Duodenal mucosa (tissue), 2 donors: ENCODE measurements around the gene FBLN2.

Source experiments
- H3K27ac ChIP-seq: one replicate; pipeline ENCODE4 v1.7.0; 2013; ENCODE audit warnings: low read depth, low read length
- H3K27me3 ChIP-seq, 2 donors: one replicate each; pipeline ENCODE4 v1.7.0; 2013; ENCODE audit warnings: low read length in 2 of 2, control low read depth in 1 of 2; ENCODE audit not compliant: insufficient read depth in 2 of 2, control insufficient read depth in 1 of 2
- H3K36me3 ChIP-seq, 2 donors: one replicate each; pipeline ENCODE4 v1.7.0; 2013; ENCODE audit warnings: low read length in 2 of 2, control low read depth in 1 of 2; ENCODE audit not compliant: insufficient read depth in 2 of 2, control insufficient read depth in 1 of 2
- H3K4me1 ChIP-seq, 2 donors: one replicate each; pipeline ENCODE4 v1.7.0; 2013; ENCODE audit warnings: low read length in 2 of 2, control low read depth in 1 of 2; ENCODE audit not compliant: insufficient read depth in 2 of 2, control insufficient read depth in 1 of 2
- H3K4me3 ChIP-seq, 2 donors: one replicate each; pipeline ENCODE4 v1.7.0; 2013; ENCODE audit warnings: low read length in 2 of 2, low read depth in 1 of 2
- H3K9ac ChIP-seq, 2 donors: one replicate each; pipeline ENCODE4 v1.7.0; 2013; ENCODE audit warnings: low read length in 2 of 2, low read depth in 1 of 2
- H3K9me3 ChIP-seq, 2 donors: one replicate each; pipeline ENCODE4 v1.7.0; 2013; ENCODE audit warnings: low read length in 2 of 2, control low read depth in 1 of 2; ENCODE audit not compliant: control insufficient read depth in 1 of 2

FBLN2 gene

DNA sequence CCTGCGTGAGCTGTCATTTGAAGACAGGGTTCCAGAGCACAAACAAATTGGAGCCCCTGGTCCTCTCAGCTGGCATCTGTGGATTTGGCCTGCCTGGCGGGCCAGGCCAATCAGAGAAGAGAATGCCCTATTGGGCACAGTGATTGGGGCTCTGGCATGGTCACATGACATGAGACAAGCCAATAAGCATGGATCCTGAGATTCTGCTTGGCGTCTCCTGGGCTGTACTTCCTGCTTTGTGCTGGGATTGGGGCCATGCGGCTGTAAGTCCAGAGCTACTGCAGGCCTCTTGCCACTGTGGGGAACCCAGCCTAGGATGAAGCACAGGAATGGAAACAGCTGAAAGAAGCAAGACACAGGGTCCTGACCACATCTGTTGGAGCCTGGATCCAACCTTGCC, 121.4 kb downstream of the FBLN2 start:
- Histone ChIP-seq H3K27me3 (no peaks in the 10 kb centered on the region), H3K4me1 (no peaks in the 10 kb centered on the region), H3K4me3 (no peak overlapping the region), H3K27ac (no peak overlapping the region), H3K9me3 (no peaks in the 10 kb centered on the region), H3K9ac (no peak overlapping the region), H3K36me3 (no peaks in the 10 kb centered on the region)

DNA sequence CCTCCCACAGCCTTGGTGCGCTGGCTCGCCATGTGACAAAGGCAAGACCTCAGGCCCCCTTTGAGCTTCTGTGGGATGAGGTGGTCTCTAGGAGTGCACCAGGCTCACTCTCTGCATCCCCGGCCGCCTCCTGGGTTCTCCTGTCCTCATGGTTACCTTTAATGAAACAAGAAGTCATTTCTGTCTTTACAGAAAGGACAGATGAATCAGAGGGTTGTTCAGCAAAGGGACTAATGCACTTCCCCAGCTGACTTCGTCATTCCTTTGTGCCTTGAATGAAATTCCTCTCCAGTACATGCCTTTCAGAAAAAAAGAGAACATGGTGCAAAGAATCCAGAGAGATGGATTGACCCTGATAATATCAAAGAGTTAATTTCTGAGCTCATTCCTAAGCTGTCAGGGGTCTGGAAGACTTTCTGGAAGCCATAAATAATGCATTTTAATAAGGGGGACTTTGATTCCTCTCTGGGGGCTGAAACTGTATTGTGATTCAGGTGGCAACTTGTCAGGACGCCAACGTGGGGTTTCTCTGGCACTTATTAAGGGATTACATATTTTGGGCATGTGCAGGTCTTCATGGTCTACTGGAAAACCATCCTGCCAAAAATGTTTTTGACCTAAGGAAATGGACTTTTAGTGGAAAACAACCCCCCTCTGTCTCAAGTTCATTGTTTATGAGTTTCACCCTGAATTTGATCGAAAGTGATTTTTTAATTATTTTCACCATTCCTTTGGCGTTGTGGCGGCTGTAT, 122.7 kb downstream of the FBLN2 start:
- Histone ChIP-seq H3K36me3 (no peaks in the 10 kb centered on the region), H3K9ac (no peak overlapping the region), H3K27me3 (no peaks in the 10 kb centered on the region), H3K9me3 (no peaks in the 10 kb centered on the region), H3K4me3 (no peak overlapping the region), H3K4me1 (no peaks in the 10 kb centered on the region), H3K27ac (no peak overlapping the region)

DNA sequence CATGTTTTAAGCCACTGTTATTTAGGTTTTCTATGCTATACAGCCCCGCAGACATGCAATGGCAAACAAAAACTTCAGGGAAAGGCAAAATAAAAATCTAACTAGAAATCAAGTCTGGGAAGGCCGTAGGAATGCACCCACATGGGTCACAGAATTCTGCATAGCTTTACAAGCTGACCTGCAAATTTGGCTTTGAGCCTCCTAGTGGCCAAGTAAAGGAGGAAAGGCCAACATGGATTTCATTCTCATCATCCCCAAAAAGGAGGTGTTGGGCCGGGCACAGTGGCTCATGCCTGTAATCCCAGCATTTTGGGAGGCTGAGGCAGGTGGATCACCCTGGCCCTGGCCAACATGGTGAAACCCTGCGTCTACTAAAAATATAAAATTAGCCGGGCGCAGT, 124.3 kb downstream of the FBLN2 start:
- H3K36me3 ChIP-seq, result no peaks in the 10 kb centered on the region
- no peak overlapping the region for H3K9ac ChIP-seq
- no peaks in the 10 kb centered on the region for H3K9me3 ChIP-seq
- no peaks in the 10 kb centered on the region for H3K27me3 ChIP-seq
- H3K4me1 ChIP-seq, result no peaks in the 10 kb centered on the region
- H3K27ac ChIP-seq, result no peak overlapping the region
- no peak overlapping the region for H3K4me3 ChIP-seq

DNA sequence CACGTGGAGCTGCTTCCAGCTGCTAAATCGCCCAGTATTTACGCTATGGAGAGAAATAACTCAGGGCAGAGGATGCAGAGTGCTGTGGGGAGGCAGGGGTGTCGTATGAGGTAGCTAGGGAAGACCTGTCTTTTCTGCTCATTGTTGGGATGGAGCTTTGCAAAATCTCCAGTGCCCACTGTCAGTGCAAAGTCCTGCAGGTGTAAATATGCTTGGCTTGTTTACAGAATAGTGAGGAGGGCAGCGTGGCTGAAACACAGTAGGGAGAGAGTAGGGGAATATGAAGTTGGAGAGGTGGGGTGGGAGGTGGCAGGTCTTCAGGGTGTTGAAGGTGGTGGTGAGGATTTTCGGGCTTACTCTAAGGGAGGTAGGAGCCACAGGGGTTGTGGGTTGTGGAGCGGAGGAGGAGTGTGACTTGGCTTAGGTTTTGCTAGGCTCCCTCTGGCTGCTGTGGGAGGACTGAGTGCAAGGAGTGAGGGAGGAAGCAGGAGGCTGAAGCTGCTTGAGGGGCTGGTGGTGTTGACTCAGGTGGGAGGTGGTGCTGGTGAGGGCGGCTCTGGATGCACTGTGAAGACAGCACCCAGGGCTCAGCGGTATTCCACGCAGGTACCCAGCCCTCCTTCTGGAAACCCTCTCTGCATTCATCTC, 125.7 kb downstream of the FBLN2 start:
- Histone ChIP-seq H3K4me3 (no peak overlapping the region), H3K9me3 (no peaks in the 10 kb centered on the region), H3K9ac (no peak overlapping the region), H3K36me3 (no peaks in the 10 kb centered on the region), H3K27me3 (no peaks in the 10 kb centered on the region), H3K4me1 (no peaks in the 10 kb centered on the region), H3K27ac (no peak overlapping the region)

DNA sequence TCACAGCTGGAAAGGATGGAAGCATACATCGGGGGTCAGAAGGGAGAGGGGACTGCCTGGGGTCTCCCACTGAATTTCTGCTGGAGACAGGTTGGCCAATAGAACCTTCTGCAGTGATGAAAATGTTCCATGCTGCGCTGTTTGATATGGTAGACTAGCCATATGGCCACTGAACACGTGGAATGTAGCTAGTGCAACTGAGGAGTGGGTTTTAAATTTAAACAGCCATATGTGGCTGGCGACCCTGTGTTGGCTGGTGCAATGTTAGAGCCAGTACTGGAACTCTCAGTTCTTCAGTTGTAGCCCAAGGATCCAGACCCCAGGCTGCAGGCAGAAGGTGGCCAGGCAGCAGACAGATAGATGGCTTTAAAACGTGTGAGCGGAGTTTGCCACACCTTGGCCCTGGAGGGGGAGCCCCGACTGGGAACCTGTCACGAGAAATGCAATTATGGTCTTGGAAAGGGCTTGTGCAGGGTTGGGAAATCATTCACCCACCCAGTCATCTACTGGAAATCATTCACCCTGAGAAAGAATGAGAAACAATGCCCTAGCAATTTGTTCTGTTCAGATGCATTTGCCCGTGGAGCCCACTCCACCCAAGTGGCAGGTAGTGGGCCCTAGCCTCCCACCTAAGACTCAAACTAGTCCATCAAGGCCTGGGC, 127.6 kb downstream of the FBLN2 start:
- no peaks in the 10 kb centered on the region for H3K36me3 ChIP-seq
- H3K4me1 ChIP-seq, result no peaks in the 10 kb centered on the region
- H3K27me3 ChIP-seq, result no peaks in the 10 kb centered on the region
- H3K4me3 ChIP-seq, result no peak overlapping the region
- no peak overlapping the region for H3K9ac ChIP-seq
- no peak overlapping the region for H3K27ac ChIP-seq
- H3K9me3 ChIP-seq, result no peaks in the 10 kb centered on the region

DNA sequence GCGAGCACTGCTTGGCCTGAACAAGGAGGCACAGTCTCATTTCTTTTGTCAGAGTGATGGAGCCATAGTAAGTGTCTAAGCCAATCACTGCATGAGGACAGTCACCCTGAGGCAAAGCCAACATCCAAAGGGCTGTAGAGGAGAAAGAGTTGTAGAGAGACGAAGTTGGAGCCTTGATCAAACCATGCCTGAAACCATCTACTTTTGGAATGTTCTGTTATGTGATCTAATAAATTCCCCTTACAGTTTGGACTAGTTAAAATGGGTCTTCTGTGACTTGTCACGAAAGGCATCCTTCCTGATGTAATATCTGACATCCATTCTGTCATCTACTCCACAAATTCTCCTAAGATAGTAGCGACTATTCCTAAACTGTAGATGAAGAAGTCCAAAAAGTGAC, 128.3 kb downstream of the FBLN2 start:
- Histone ChIP-seq H3K36me3 (no peaks in the 10 kb centered on the region), H3K27me3 (no peaks in the 10 kb centered on the region)

DNA sequence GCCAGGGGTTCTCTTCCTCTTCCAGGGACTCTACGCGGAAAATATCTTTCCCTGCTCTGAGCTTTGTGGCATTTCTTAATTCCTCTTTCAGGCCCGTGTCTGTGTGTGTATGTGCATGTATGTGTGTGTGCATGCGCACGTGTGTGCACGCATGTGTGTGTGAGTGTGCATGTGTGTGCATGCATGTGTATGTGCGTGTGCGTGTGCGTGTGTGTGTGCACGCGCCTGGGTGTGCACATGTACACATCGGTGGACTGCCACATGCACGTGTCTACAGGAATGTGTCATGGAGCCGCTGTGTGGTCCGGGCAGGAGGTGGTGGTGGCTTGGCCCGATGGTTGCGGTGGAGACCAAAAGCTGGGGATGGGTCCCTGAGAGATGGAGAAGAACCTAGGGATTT, 133.0 kb downstream of the FBLN2 start:
- Histone ChIP-seq H3K9ac (no peak overlapping the region), H3K36me3 (no peaks in the 10 kb centered on the region)

More for the DNA sequence above, 128.3 kb downstream of the FBLN2 start:
- no peaks in the 10 kb centered on the region for H3K4me1 ChIP-seq
- no peak overlapping the region for H3K27ac ChIP-seq
- H3K9me3 ChIP-seq, result no peaks in the 10 kb centered on the region
- H3K9ac ChIP-seq, result no peak overlapping the region
- H3K4me3 ChIP-seq, result no peak overlapping the region

DNA sequence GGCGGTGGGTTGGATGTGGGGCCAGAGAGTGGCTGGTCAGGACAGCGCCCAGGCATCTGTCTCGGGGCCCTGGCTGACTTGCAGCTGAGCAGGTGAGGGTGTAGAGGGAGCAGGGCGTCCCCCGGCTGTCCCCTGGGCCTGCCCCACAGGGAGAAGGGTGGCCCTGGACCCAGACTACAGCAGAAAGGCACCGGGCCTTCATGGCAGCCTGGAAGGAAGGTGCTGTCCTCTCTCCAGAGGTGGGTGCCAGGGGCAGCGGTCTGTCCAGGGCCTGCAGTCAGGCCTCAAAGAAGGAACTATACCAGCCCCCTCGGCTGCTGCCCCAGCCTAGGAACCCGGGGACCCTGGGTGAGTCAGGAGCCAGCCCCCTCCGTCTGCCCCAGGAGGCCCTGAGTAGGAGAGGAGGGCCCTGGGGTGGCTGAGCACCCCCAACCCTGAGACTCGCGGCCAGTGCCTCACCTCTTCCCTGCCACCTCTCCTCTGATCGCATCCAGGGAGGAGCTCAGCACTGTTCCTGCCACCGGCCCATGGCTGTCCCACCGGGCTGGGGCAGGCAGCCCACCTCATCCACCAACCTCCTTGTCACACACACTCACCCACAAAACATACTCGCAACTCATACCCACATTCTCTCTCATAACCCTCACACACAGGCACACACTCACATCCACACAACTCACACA, 133.5 kb downstream of the FBLN2 start:
- Histone ChIP-seq H3K9ac (no peak overlapping the region), H3K4me3 (no peak overlapping the region), H3K27ac (no peak overlapping the region), H3K9me3 (no peaks in the 10 kb centered on the region), H3K27me3 (no peaks in the 10 kb centered on the region), H3K36me3 (no peaks in the 10 kb centered on the region), H3K4me1 (no peaks in the 10 kb centered on the region)

More for the DNA sequence above, 133.0 kb downstream of the FBLN2 start:
- no peak overlapping the region for H3K4me3 ChIP-seq
- H3K27ac ChIP-seq, result no peak overlapping the region
- no peaks in the 10 kb centered on the region for H3K4me1 ChIP-seq
- H3K9me3 ChIP-seq, result no peaks in the 10 kb centered on the region
- H3K27me3 ChIP-seq, result no peaks in the 10 kb centered on the region

DNA sequence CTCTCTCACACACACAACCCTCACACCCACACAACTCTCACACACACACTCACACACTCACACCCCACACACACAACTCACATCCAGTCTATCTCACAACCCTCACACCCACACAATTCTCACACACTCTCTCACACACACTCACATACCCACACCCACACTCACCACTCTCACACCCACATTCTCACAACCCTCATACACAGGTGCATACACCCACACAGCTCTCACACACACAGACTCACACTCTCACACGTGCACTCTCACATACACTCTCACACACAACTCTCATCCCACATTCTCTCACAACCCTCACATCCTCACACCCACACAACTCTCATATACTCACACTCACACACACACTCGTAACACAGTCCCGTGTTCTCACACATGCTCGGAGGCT, 134.4 kb downstream of the FBLN2 start:
- Histone ChIP-seq H3K27me3 (no peaks in the 10 kb centered on the region), H3K36me3 (no peaks in the 10 kb centered on the region), H3K9me3 (no peaks in the 10 kb centered on the region), H3K27ac (no peak overlapping the region), H3K4me3 (no peak overlapping the region), H3K9ac (no peak overlapping the region), H3K4me1 (no peaks in the 10 kb centered on the region)

DNA sequence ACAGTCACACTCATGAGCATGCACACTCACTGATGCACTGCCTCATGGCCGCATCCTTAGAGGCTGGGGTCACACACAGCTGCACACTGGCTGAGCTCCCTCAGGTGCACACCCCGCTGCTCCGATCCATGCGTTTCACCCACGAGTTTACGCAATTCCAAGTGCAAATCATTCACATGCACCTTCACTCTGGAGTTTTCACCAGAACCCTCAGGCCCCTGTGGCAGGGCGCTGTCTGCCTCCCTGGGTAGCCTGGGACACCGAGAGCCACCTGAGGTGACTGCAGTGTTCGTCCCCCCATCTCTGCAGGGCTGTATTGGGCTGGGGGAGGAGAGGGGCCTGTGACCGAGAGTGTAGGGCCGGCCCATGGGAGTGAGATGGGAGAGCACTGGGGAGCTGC, 134.8 kb downstream of the FBLN2 start:
- Histone ChIP-seq H3K9me3 (no peaks in the 10 kb centered on the region), H3K36me3 (no peaks in the 10 kb centered on the region), H3K4me1 (no peaks in the 10 kb centered on the region), H3K9ac (no peak overlapping the region), H3K27me3 (no peaks in the 10 kb centered on the region), H3K4me3 (no peak overlapping the region), H3K27ac (no peak overlapping the region)
